ENCODE results near the gene IGF1R.

The IGF1R gene

DNA sequence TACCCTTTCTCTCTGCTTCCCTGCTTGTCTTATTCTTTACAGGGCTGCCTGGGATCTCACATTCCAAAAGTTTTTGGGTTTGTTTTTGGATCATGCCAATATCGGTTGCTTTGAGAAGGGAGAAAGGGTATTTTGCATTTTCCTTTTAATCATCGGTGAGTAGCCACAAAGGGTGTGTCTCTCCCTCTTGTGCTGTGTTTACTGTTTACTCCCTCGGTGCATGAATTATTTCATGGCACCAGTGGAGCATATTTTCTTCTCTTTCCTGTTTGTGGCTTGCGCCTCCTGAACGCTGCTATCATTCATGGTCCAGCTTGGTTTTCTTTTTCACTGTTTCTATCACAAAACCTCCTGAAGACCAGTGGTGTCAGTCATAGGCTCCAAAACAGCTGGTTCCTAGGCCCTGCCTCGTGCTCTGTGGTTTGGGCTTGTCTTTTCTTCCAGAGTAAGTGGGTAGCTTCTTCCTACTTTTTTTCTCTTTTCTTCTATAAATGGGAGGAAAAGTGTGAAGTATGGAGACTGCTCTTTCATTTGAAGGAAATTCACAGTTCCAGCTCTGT is 54.9 kb downstream of the IGF1R start:
- DNase-seq (ENCODE audit: low spot score) (no peak), FAIRE-seq (no peak)

DNA sequence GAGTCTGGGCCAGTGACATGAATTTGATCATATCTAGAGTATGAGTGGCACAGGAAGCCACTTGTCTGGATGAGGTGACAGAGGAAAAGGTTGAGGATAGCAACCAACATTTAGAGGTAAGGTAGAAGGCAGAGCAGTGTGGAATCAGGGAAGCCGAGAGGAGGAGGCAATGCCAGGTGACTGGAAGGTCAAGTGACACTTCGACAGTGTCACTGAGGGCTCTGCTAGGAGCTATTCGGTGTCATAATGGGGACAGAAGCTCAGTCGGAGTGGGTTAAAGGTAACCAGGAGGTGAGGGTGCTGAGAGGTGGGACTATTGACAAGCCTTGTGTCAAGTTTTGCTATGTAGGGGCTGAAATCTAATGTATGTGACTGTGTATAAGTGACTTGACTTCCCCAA is 56.7 kb downstream of the IGF1R start:
- DNase-seq (ENCODE audit: low spot score) (no peak), FAIRE-seq (no peak)

DNA sequence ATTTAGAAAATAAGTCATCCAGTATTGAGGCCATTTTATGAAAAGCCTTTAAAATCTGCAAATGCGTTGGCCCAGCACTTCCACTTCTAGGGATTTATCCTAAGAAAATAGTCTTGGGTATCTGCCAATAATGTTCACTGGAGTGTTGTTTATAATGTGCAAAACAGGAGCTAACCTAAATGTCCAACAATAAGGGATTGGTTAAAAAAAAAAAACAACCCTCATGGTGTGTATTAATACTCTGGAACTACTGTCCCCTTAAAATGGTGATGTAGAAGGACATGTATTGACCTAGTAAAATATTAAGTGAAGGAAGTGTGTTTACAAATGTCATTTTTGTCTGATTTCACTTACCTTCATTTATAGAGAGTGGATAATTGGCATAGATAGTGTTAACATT is 58.0 kb downstream of the IGF1R start:
- no peak for FAIRE-seq
- no peak for DNase-seq (ENCODE audit: low spot score)

DNA sequence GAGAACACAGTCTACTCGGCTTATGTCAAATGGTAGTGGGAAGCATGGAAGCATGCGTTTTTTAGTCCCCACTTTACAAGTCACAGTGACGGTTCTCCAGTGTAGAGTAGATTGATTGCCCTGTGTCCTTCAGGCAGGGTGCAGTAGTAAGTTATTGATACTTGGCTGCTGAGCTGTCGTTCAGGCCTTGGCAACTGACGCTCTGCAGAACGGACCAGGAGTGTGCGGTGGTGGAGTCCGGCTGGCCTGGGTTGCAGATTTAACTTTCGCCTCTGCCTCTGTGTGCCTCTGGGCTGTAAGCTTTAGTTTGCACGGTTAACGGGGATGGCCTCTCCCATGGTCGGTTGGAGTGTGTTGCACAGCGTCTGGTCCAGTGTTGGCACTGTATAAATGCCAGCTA is 58.6 kb downstream of the IGF1R start:
- no peak for FAIRE-seq

DNA sequence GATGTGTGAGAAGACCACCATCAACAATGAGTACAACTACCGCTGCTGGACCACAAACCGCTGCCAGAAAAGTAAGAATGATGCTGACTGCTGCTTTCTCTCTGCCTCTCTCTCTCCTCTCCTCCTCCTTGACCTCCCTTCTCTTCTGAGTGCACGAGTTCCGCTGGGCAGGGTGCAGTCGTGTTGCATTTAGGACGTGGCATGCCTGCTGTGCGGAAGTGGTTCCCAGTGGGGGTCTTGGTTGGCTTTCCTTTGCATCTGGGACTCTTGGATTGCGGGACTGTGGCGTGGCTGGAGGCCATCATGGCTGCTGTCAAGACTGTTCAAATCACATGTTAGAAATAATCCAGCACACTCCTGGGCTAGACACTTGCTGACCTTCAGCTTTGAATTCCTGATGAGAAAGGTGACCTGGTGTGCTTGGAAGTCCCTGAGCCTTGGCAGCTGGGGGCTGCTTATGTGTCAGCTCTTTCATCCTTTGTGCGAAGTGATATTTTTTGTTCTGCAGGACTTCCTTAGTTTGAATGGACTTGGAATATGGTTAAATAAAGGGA is 59.8 kb downstream of the IGF1R start:
- no peak for FAIRE-seq
- no peak for DNase-seq (ENCODE audit: low spot score)

More for the DNA sequence above, 58.6 kb downstream of the IGF1R start:
- no peak for DNase-seq (ENCODE audit: low spot score)

DNA sequence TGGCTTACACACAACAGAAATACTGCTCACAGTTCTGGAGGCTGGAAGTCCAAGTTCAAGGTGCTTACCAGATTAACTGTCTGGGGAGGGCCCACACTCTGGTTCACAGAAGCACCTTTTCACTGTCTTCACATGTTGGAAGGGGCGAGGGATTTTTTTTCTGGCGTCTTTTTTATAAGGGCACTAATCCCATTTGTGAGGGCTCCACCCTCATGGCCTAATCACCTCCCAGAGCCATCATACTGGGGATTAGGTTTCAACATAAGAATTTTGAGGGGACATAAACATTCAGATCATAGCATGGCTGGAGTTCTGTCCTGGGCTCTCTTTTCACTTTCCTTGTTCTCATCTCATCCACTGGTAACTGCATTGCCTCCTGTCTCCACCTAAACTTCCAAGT is 63.5 kb downstream of the IGF1R start:
- DNase-seq (ENCODE audit: low spot score): no peak
- no peak for FAIRE-seq

DNA sequence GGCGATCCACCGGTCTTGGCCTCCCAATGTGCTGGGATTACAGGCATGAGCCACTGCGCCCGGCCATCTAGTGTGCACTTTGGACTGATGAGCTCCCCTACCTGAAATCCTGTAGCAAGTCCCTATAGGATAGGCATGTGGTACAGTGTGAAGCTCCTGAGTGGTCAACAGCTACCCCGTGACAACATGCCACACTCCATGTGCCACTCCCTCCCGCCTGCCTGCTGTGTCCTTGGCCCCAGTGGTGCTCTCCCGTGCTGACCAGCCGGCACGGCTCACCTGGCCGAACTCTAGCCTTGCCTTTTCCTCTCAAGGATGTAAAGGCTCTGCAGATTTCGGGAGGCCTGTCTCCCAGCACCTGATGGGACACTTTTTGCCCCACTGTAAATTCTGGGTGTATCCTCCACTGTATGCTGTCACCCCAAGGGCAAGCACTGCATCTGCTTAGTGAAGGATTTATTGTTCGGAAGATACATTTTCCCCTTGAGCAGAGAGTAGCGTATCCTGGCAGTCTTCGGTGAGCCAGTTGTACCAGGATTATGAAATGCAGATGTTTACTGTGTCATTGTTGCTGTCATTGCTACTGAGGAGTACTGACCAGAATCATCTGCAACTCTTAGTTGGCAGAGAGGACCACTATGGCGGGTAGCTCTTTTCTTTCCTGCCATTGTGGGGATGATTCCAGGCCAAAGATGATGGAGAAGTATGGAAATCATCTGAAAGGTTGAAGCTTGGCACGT is 64.7 kb downstream of the IGF1R start:
- no peak for FAIRE-seq
- no peak for DNase-seq (ENCODE audit: low spot score)

DNA sequence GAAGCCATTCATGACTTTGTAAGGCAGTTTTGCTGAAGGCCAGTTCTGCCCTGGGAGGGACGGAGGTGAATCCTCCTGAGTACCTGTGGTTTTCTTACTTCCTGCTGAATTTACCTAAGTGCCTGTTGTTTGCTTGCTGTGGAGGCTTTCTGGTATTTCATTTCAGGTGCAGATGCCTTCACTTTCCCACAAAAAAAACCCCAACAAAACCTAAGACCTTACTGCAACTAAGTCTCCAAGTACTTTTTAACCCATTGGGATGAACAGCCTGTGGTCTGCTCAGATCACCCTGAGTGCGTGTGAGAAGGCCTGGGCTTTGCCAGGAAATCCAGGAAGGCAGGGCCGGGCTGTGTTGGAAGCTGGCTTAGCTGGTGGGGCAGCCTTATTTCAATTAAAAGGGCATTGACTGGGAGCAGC is 65.3 kb downstream of the IGF1R start:
- DNase-seq (ENCODE audit: low spot score) (no peak), FAIRE-seq (no peak)

DNA sequence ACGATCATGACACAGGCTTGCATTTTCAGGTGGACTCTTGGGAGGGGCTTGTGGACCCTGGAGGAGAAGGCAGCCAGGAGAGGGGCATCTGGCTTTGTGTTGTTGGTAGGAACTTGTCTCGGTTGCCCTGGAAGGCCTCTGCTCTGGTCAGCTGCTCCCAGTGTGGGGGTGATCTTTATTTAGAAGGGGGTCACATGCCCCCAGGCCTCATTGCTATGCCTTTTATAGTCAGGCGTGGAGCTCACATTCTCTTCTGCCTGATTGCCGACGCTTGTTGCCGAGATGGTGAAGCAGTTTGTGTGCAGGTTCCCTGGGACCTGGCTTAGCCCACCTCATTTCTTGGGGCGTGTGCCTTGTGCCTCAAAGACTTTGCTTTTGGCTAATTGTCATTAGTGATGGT is 66.6 kb downstream of the IGF1R start:
- FAIRE-seq (no peak), DNase-seq (ENCODE audit: low spot score) (no peak)

DNA sequence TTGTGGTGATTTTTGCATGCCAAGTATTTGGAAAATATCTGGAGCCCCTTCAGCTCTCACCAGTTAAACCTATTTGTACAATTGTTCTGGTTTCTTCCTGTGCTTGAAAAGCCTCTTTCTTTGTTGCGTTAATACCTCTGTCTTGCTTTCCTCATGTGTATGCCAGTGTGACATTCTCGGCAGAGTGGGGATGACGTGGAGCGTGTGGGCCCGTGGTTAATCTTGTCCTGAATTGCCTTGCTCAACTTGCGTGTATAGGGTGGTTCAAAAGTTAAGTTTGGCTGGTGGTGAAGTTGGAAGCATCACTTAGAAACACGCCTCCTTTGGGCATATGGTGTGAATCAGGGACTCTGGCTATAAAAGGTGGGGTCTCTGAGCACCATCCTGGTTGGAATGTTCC is 67.1 kb downstream of the IGF1R start:
- no peak for FAIRE-seq
- DNase-seq (ENCODE audit: low spot score): no peak

DNA sequence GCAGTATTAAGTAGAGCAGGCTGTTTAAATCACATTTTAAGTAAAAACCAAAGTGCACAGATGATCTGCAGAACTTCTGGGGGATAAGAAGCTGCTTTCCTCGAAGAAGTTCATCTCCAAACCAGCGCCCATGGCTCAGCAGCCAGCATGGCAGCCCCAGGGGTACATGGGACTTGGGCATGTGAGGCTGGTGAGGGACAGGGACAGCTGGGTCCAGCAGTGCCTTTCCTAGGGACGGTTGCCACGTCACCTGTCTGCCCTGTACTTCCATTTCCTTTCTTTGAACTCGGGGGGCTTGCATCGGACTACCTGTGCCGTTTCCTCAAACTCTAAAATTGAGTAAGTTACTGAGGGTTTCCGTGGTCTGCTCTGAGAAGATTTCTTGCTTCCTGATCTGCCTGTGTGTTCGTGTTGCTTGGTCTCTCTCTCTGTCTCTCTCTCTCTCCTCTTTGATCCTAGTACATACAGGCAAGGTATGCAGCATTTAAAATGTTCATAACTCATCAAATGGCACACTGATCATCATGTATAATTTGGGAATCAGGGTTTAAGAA is 67.6 kb downstream of the IGF1R start:
- no peak for FAIRE-seq

DNA sequence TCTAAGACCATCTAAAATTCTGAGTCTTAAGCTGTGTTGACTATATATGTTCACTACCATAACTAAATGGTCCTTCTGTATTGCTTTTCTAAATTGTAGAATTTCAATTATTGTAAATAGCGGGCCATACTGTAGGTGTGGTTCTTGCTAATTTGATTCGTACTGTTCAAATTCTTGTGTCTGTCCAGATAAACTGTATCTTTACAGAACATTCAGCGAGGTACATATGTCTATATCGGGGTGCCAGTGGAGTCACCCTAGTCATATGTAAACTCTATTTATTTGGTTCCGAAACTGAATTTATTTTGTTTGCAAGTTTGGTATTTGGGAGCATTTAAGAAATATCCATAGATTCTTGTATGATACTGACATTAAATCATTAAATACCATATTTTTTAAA is 69.0 kb downstream of the IGF1R start:
- no peak for FAIRE-seq

More for the DNA sequence above, 67.6 kb downstream of the IGF1R start:
- DNase-seq (ENCODE audit: low spot score): no peak

DNA sequence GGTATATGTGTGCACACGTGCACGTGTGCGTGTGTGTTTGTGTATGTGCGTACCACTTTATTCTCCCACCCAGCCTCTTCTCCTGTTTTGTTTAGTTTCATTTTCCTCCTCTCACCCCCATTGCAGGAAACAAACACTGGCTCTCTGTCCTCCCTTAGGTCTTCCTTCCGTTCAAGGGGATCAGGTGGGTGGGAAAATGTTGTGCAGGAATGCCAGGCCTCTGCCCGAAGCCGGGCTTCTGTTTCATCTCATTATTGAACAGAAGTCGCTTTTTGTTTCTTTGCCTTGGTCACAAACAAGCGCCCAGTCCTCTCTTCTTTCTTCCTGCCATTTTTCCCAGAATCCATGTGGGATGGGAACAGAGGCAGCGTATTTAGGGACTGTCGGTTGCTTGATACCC is 69.6 kb downstream of the IGF1R start:
- FAIRE-seq: no peak

More for the DNA sequence above, 69.0 kb downstream of the IGF1R start:
- DNase-seq (ENCODE audit: low spot score): no peak

DNA sequence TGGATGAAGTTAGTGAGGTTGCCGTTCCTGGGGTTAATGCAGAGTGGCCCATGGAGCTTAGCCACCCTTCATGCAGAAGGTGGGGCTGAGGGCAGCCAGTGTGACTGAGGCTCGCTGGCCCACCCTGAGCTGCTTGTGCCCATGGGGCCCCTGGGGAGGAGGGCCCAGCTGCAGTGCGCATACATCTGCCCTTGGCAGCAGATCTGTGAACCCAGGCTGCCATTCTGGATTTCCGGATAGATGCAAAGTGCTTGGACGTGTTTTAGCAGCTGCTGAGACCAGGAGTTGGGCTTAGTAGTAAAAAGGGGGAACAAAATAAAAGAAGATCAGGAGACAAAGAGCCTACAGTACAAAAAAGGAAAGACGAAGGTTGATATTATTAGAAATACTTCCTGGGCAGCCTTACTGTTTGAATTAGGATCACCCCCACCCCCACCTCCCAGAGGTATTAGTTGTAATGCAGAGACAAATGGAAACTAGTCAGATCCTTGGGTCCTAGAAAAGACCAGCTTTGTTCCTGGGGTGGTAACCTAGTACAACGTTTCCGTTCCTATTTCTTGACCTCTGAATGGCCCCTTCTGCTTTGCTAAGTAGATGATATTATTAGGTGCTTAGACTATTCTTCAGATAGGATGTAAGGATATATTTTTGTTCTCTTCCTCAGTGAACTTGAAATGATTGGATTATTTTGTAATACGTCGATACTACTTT is 70.2 kb downstream of the IGF1R start:
- FAIRE-seq (no peak), DNase-seq (ENCODE audit: low spot score) (no peak)

More for the DNA sequence above, 69.6 kb downstream of the IGF1R start:
- no peak for DNase-seq (ENCODE audit: low spot score)

DNA sequence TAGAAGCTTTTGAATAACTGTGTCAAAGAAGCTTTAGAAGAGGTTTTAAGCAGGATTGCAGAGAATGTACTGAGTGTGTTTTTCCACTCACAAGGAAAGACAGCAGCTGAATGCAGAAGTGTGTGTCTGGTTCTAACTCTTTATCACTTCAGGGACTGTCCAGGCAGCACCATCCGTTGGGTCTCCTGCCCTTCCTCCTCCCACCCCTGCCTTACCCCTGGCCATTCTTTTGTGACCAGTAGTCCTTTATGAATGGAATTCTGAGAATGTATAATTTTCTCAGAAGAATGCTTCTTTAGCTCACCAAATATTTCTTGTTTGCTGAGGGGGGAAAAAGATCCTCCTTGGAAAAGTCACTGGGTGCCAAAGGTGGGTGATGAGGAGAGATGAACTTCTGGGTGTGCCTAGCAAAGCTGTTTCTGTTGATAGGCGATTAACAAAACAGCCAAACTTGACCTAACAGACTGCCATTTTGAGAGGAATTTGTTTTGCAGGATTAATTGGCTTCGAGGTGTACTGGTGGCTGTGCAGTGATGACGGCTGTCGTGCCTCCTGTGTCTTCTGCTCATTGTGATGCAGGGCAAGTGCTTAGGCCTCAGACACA is 70.9 kb downstream of the IGF1R start:
- DNase-seq (ENCODE audit: low spot score) (no peak), FAIRE-seq (no peak)

DNA sequence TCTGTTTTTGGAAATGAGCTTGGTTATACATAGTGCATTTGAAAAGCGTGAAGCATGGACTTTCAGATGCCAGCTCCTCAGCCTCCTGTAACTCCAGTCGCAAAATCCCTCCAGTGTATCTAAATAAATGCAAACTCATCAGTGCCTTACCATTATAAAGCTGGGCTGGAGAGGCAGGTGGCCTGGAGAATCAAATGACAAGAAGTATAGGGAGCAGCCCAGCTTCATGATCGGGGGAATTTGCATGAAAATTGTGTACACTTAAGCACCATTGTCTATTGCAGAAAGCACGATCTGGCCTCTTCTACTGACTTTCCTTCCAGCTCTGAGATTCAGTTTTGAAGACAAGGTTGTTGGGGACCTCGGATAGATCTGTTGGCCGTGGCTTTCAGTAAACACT is 71.7 kb downstream of the IGF1R start:
- no peak for DNase-seq (ENCODE audit: low spot score)
- FAIRE-seq: no peak

DNA sequence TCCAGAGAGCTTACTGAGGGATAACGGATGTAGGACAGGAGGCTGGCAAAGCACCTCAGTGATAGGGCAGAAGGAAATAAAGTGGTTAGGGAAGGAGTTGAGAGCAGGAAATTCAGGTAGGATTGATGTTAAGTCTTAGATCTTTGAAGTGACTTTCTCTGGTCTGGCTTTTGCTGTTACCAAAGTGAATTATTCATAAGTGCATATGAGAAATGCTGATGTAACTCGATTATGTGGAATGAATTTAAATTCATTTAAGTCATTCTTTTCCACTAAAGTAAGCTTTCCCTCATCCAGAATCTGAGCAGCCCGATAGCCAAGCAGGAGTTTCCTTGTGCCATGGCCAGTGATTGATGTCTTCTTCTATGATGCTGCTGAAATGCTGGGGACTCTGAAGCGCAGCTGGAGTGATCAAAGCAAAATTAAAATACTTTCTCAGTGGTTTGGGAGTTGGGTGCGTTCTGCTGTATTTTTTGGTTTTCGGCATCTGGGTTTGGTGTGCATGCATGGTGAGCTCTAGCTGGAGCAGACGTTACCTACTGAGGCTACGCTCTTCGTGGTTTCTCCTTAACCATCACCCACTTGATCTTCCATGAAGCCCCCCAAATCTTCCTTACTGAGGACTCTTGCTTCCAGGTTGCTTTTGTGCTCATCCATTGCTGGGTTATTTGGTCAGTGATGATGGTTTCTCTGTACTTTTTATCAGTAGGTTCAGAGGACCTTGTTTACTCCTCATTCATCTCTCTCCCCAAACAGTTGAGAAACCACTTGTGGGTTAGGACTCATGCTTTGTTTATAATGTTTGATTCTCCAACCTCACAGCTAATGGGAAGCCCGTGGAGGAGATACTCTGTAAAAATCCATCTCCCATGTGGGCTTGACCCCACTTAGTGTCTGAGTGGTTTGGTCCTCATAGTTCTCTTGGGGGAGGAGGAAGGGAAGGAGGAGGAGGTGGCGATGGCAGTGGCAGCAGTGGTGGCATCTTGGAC is 72.5 kb downstream of the IGF1R start:
- DNase-seq (ENCODE audit: low spot score): no peak
- no peak for FAIRE-seq

DNA sequence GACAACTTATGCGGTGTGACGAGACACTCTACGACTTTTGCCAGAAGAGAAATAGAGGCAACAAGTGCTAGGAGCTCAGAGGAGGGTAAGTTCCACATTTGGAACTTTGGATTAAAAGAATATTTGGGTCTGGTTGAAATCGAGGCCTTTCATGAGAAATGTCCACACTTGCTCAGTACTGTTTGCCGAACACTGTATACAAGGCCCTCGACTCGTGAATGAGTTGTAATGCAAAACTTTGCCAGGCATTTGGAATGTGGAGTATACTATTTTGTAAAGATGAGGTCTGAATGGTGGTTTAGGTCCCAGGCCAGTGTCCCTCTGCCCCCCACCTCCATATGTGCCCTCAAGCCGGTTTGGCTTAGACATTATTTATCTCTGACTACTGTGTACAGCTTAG is 73.9 kb downstream of the IGF1R start:
- FAIRE-seq: no peak
- no peak for DNase-seq (ENCODE audit: low spot score)

DNA sequence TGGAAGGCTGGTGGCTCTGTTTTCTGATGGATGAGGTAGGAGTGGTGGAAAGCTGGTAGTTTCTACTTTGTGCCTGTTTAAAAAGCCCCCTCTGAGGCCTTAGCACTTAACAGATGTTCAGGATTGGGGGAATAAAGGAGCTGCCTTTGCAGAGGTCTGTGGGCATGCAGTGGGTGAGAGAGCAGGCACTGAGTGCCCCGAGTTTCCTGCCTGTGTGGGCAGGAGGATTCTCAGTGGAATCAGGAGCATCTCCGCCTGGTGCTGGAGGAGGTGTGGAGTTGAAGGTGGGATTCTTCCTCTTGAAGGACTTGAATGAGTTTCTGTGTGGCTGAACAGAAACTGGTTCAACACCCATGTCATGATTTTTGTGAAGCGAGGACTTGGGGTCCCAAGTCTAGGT is 74.3 kb downstream of the IGF1R start:
- DNase-seq (ENCODE audit: low spot score) (no peak), FAIRE-seq (no peak)

DNA sequence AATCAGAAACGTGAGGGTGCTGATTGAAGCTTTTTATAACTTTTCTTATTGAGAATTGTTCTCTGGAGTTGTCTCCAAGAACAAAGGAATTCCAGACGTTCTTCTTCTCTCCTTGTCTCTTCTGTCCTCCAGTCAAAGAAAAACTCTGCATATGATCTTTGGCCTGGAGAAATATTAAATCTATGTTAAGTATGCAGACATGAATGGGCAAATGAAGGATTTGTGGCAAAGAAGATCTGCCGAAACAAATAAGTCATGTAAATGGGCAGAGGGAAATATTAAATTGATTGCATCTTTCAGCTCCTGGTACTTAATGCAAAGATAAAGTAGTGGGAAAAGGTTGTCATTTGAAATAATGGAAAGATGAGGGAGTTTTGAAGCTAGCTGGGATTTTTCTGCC is 74.9 kb downstream of the IGF1R start:
- no peak for FAIRE-seq

More for the DNA sequence above, 74.9 kb downstream of the IGF1R start:
- no peak for DNase-seq (ENCODE audit: low spot score)

Measured in RCC 7860 (cell line).